ENCODE measurements around the gene CHAC2.

The CHAC2 gene

GRCh38 chr2:53786352-53786704 lies 18.7 kb downstream of the CHAC2 start:
- TF ChIP-seq, protein P1, sequence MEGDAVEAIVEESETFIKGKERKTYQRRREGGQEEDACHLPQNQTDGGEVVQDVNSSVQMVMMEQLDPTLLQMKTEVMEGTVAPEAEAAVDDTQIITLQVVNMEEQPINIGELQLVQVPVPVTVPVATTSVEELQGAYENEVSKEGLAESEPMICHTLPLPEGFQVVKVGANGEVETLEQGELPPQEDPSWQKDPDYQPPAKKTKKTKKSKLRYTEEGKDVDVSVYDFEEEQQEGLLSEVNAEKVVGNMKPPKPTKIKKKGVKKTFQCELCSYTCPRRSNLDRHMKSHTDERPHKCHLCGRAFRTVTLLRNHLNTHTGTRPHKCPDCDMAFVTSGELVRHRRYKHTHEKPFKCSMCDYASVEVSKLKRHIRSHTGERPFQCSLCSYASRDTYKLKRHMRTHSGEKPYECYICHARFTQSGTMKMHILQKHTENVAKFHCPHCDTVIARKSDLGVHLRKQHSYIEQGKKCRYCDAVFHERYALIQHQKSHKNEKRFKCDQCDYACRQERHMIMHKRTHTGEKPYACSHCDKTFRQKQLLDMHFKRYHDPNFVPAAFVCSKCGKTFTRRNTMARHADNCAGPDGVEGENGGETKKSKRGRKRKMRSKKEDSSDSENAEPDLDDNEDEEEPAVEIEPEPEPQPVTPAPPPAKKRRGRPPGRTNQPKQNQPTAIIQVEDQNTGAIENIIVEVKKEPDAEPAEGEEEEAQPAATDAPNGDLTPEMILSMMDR (IDR thresholded peaks at IDR 0.05; ENCODE audit: control insufficient read depth, insufficient read depth, low read depth, low read length, missing control alignments) = no peak
- H3K4me3 ChIP-seq (ENCODE audit: control insufficient read depth, low read depth, low read length) = peak overlapping the region; percentile 85
- DNase-seq (ENCODE audit: low read depth) = no peak

DNA sequence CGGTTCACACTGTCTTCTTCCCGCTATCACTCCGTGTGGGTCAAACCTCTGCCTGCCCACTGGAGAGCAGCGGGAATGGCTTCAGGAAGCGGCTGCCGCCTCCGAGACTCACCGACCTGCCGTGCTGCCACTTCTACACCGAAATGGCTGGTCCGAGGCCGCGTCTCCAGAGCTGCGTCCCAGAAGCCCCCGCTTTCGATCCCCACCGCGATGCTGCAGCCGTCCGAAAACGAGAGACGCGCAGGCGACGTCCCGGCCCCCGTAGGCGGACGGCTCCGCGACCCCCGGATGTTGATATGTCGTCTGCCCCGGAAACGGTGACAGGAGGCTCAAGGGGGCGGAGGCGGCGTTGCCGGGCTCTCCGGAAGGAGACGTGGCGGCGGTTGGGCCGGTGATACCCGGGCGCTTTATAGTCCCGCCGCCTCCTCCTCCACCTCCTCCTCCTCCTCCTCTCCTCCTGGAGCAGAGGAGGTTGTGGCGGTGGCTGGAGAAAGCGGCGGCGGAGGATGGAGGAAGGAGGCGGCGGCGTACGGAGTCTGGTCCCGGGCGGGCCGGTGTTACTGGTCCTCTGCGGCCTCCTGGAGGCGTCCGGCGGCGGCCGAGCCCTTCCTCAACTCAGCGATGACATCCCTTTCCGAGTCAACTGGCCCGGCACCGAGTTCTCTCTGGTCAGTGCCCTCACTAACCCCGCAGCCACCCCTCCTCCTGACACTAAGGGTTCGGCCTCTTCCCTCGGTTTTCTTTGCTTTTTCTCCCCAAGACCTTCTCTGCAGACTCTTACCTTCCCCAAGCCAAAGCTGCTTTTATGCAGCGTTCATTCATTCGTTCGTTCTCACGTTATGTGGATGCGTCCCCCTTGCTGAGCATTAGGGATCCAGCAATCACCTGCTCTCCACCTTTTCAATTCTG lies 19.4 kb downstream of the CHAC2 start, which contains the start of the genes ASB3 and ERLEC1:
ASB3 (minus strand) TSS at position 249 of the 909 bp plus-strand sequence. CDS start 21,381 bp downstream, outside the sequence.
ERLEC1 (plus strand) TSS at position 340 of the 909 bp plus-strand sequence; CDS start at position 507, 167 bp downstream.
- H3K4me3 ChIP-seq (ENCODE audit: control insufficient read depth, low read depth, low read length) = peak within 1 kb of the TSS; percentile 85

DNA sequence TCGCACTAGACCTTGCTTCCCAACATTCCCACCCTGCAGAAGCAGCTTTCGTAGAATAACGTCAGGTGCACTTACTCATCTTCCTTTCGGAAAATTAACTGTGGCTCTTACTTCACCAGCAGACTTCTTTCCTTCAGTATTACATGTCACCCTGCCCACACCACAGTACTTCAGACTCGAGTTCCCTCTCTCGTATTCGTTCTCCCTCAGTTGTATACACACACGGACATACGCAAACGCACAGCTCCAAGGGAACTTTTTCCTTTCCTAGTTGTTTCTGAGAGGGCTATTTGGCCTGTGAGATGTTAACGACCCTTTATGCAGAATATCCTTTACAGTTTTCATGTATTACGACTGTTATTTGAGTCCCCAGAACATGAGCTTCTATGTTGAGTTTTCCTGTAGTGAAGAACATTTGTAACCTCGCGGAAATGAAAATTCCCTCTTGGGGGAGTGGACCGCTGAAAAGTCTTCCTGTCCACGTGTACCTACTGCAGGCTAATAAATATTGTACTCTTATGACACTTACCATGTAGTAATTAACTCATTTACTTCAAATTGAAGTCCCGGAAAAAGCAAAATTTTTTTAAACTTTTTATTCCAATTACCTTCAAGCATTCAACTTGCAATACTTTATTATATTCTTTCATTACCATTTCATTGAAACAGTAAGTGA lies 20.1 kb downstream of the CHAC2 start:
- peak overlapping the region; percentile 85 for H3K4me3 ChIP-seq (ENCODE audit: control insufficient read depth, low read depth, low read length)
- no peak for DNase-seq (ENCODE audit: low read depth)
- TF ChIP-seq, protein P1 (IDR thresholded peaks at IDR 0.05; ENCODE audit: control insufficient read depth, insufficient read depth, low read depth, low read length, missing control alignments) = no peak

More for the DNA sequence above, 19.4 kb downstream of the CHAC2 start, which contains the start of the genes ASB3 and ERLEC1:
- DNase-seq (ENCODE audit: low read depth) = peak; percentile 37
- TF ChIP-seq, protein P1 (IDR thresholded peaks at IDR 0.05; ENCODE audit: control insufficient read depth, insufficient read depth, low read depth, low read length, missing control alignments) = no peak

- TF ChIP-seq, protein P1 (IDR thresholded peaks at IDR 0.05; ENCODE audit: control insufficient read depth, insufficient read depth, low read depth, low read length, missing control alignments) = no peak
- H3K4me3 ChIP-seq (ENCODE audit: control insufficient read depth, low read depth, low read length) = no peak overlapping the region
- no peak for DNase-seq (ENCODE audit: low read depth)
Observed at GRCh38 chr2:53793261-53793660, 25.7 kb downstream of the CHAC2 start.

- H3K4me3 ChIP-seq (ENCODE audit: control insufficient read depth, low read depth, low read length) = no peak overlapping the region
- TF ChIP-seq, protein P1 (IDR thresholded peaks at IDR 0.05; ENCODE audit: control insufficient read depth, insufficient read depth, low read depth, low read length, missing control alignments) = no peak
- DNase-seq (ENCODE audit: low read depth) = no peak
Observed at GRCh38 chr2:53793821-53794220, 26.2 kb downstream of the CHAC2 start.

DNA sequence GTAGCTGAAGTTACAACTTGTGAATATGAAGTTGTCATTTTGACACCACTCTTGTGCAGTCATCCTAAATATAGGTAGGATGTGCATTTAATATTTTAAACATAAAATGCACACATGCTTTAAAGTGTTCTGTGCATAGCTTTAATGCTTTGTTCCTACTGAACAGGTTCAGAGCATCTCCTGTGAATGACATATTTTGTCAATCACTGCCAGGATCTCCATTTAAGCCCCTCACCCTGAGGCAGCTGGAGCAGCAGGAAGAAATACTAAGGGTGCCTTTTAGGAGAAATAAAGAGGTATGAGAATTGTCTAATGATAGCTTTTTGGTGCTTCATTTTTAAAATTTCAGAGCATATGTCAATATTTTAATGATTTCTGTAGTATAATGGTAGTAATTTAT lies 33.9 kb downstream of the CHAC2 start:
- DNase-seq (ENCODE audit: low read depth) = no peak
- TF ChIP-seq, protein P1 (IDR thresholded peaks at IDR 0.05; ENCODE audit: control insufficient read depth, insufficient read depth, low read depth, low read length, missing control alignments) = no peak
- no peak overlapping the region for H3K4me3 ChIP-seq (ENCODE audit: control insufficient read depth, low read depth, low read length)
